Measurements from ENCODE around the gene TTBK1.

- TF ChIP-seq EZH2 (IDR thresholded peaks at IDR 0.05; ENCODE audit: borderline replicate concordance, low read depth, low read length, poor library complexity, severe bottlenecking) (no peak), CTCF (conservative IDR thresholded peaks at IDR 0.05; ENCODE audit: low read depth, low read length) (no peak)
These were observed 3.2 kb downstream of the TTBK1 start for GRCh38 chr6:43246301-43247113.

Data from A673 (cell line).